ENCODE data around the gene PDSS2. TPM values are rescaled to one million over a fixed set of nuclear protein-coding genes. Genes with fewer than 3 reads are reported as not detected.

PDSS2 gene
- total and polyA plus RNA-seq, 2 of the 4 experiments (the other 2 are of a cell fraction): 8.6 to 9.2 TPM

GRCh38 chr6:107405002-107405401 lies 54.4 kb downstream of the PDSS2 start:
- H4K20me1 ChIP-seq (ENCODE audit: insufficient read depth, low read length): no peaks in the 10 kb centered on the region
- H3K9me3 ChIP-seq (ENCODE audit: control insufficient read depth, insufficient read depth, low read length): no peaks in the 10 kb centered on the region; the same call in 1 of the 2 replicates
- dilution Hi-C loops (cut with HindIII; ENCODE audit: low sequenced_read_pairs, unreplicated experiment) (no loop called here), in situ Hi-C loops (cut with MboI; ENCODE audit: low sequenced_read_pairs) (no loop called here), intact Hi-C loops (cut with micrococcal nuclease) (no loop called here)
- H3K14ac ChIP-seq (replicated peaks; ENCODE audit: low read depth, low read length): no peak overlapping the region
- H3K27me3 ChIP-seq (ENCODE audit: control insufficient read depth, insufficient read depth, low read length): no peaks in the 10 kb centered on the region
- no peak overlapping the region for H2AK9ac ChIP-seq (replicated peaks; ENCODE audit: low read depth, low read length, poor library complexity)
- H3K4me2 ChIP-seq (ENCODE audit: low read depth, low read length): no peak overlapping the region
- ATAC-seq (ENCODE audit: low read depth): no peak
- CTCF ChIA-PET: no interaction called here
- WGBS, 2 experiments (ENCODE audit: extremely low coverage in 2 of 2, insufficient read length in 1 of 2): no CpG with 5 or more reads among the region's 3 CpGs
- H3K23ac ChIP-seq (ENCODE audit: low read depth, low read length): no peak overlapping the region
- H3K9me1 ChIP-seq (ENCODE audit: insufficient read depth, low read length): no peaks in the 10 kb centered on the region
- no peak overlapping the region for H2BK5ac ChIP-seq (ENCODE audit: low read depth, low read length, poor library complexity, severe bottlenecking)
- no peak overlapping the region for H4K5ac ChIP-seq (ENCODE audit: low read depth, low read length)
- peaks cover 6 to 11% of the 10 kb centered on the region in 2 experiments; a peak in 2 of 4 replicates for H3K79me1 ChIP-seq (ENCODE audit: low read depth in 1 of 2, low read length in 2 of 2)
- no peak overlapping the region for H3K18ac ChIP-seq (ENCODE audit: low read depth, low read length)
- no peak overlapping the region for H2AFZ ChIP-seq (replicated peaks; ENCODE audit: low read length, poor library complexity)
- H2BK15ac ChIP-seq (ENCODE audit: low read depth, low read length): no peak overlapping the region
- no peak for DNase-seq
- no peak overlapping the region for H2BK20ac ChIP-seq (ENCODE audit: low read depth, low read length)
- H3K27ac ChIP-seq (ENCODE audit: insufficient read depth, low read length): no peak overlapping the region
- TF ChIP-seq NFE2L2 (IDR thresholded peaks at IDR 0.05; ENCODE audit: low read depth, low read length) (no peak), RCOR1 (IDR thresholded peaks at IDR 0.05; ENCODE audit: insufficient replicate concordance, low read length) (no peak), RAD21 (IDR thresholded peaks at IDR 0.05; ENCODE audit: low read length) (no peak), CHD1 (IDR thresholded peaks at IDR 0.05; ENCODE audit: low read depth, low read length) (no peak), ELK1 (IDR thresholded peaks at IDR 0.05; ENCODE audit: borderline replicate concordance, low read depth, low read length) (no peak), RFX5 (IDR thresholded peaks at IDR 0.05; ENCODE audit: low read depth, low read length) (no peak), SMC3 (IDR thresholded peaks at IDR 0.05; ENCODE audit: low read depth, low read length) (no peak), MXI1 (IDR thresholded peaks at IDR 0.05; ENCODE audit: borderline replicate concordance, low read depth, low read length) (no peak), POLR2A (IDR thresholded peaks at IDR 0.05; ENCODE audit: low read depth, low read length) (no peak), CEBPB (IDR thresholded peaks at IDR 0.05; ENCODE audit: low read depth, low read length) (no peak), CTCF (conservative IDR thresholded peaks at IDR 0.05; ENCODE audit: low read depth, low read length) (no peak), MAFK (IDR thresholded peaks at IDR 0.05; ENCODE audit: low read depth, low read length) (no peak), USF2 (IDR thresholded peaks at IDR 0.05; ENCODE audit: low read depth, low read length) (no peak), FOS (IDR thresholded peaks at IDR 0.05; ENCODE audit: low read depth, low read length) (no peak), MAZ (IDR thresholded peaks at IDR 0.05; ENCODE audit: borderline replicate concordance, low read depth, low read length) (no peak), BHLHE40 (IDR thresholded peaks at IDR 0.05; ENCODE audit: low read depth, low read length) (no peak)
- no peak overlapping the region for H2BK120ac ChIP-seq (ENCODE audit: low read depth, low read length)
- BruUV-seq (replicated peaks): no TSS peak
- H3K36me3 ChIP-seq (ENCODE audit: control insufficient read depth, insufficient read depth, low read length): no peaks in the 10 kb centered on the region
- H3K4ac ChIP-seq (ENCODE audit: low read depth, low read length): no peak overlapping the region
- no peak overlapping the region for H3K4me3 ChIP-seq (ENCODE audit: insufficient read depth, low read depth, low read length)
- H3K4me1 ChIP-seq (ENCODE audit: control insufficient read depth, insufficient read depth, low read length): no peaks in the 10 kb centered on the region
- no peak overlapping the region for H4K91ac ChIP-seq (ENCODE audit: insufficient read depth, low read depth, low read length)
- no peak overlapping the region for H3K56ac ChIP-seq (ENCODE audit: extremely low read depth, insufficient read depth, low read length)
- POLR2A ChIA-PET (ENCODE audit: unreplicated experiment): no interaction called here
- H3K9ac ChIP-seq (ENCODE audit: low read depth, low read length): no peak overlapping the region
- no peak overlapping the region for H4K8ac ChIP-seq (ENCODE audit: low read depth in 2 of 2, low read length in 2 of 2)
- no peak overlapping the region for H2AK5ac ChIP-seq (ENCODE audit: low read depth, low read length)

Measured in IMR-90 (cell line).